ENCODE results near the gene KMT2B. TPM values are rescaled to one million over a fixed set of nuclear protein-coding genes. Genes with fewer than 3 reads are reported as not detected.
A peak's percentile ranks its signal among the peaks of the same experiment; 100 is the strongest.

Gene KMT2B
- total RNA-seq, 3 donors from 2014 or later = 14.2 to 16.2 (median 16.1) TPM

- intact Hi-C loops (cut with DNase I; ENCODE audit: low total_unique reads) = no loop called here
- H3K4me1 ChIP-seq = peaks cover 2 to 8% of the 10 kb centered on the region in 2 donors
- DNase-seq (ENCODE audit: low spot score in 2 of 2) = no peak
- peak overlapping the region; percentile 98 for H3K27ac ChIP-seq
- no peaks in the 10 kb centered on the region for H3K27me3 ChIP-seq
- H3K9me3 ChIP-seq = no peaks in the 10 kb centered on the region
- H3K4me3 ChIP-seq = peak overlapping the region; percentile 76 to 92 (median 79)
- peaks cover 4% of the 10 kb centered on the region for H3K36me3 ChIP-seq
- no peak for TF ChIP-seq POLR2A (IDR thresholded peaks at IDR 0.05)
- TF ChIP-seq POLR2AphosphoS5 (IDR thresholded peaks at IDR 0.05) = no peak
- no peak for TF ChIP-seq CTCF (IDR thresholded peaks at IDR 0.05)
Observed at GRCh38 chr19:35755131-35755549, 37.3 kb downstream of the KMT2B start.

GRCh38 chr19:35755550-35756376 lies 38.0 kb downstream of the KMT2B start:
- Histone ChIP-seq H3K9me3 (no peaks in the 10 kb centered on the region), H3K4me3 (peak overlapping the region; percentile 76 to 92 (median 79)), H3K27me3 (no peaks in the 10 kb centered on the region), H3K4me1 (peaks cover 0 to 8% of the 10 kb centered on the region in 2 donors), H3K27ac (peak overlapping the region; percentile 98), H3K36me3 (peaks cover 4% of the 10 kb centered on the region)
- TF ChIP-seq POLR2A (IDR thresholded peaks at IDR 0.05) (no peak), CTCF (IDR thresholded peaks at IDR 0.05) (no peak), POLR2AphosphoS5 (IDR thresholded peaks at IDR 0.05) (peak; percentile 14 to 55 (median 44))
- intact Hi-C loops (cut with DNase I; ENCODE audit: low total_unique reads) = no loop called here
- peak; percentile 60 to 80 for DNase-seq (ENCODE audit: low spot score in 2 of 2)

GRCh38 chr19:35756377-35757230 lies 38.8 kb downstream of the KMT2B start, which contains the start of gene HSPB6:
Gene HSPB6 (minus strand): TSS chr19:35757029. CDS start chr19:35757008, 21 bp downstream.
- intact Hi-C loops (cut with DNase I; ENCODE audit: low total_unique reads) = no loop called here
- Histone ChIP-seq H3K36me3 (peaks cover 4% of the 10 kb centered on the region), H3K9me3 (no peaks in the 10 kb centered on the region), H3K27ac (peak within 1 kb of the TSS; percentile 98), H3K4me1 (peaks cover 0 to 8% of the 10 kb centered on the region in 2 donors), H3K27me3 (no peaks in the 10 kb centered on the region), H3K4me3 (peak within 1 kb of the TSS; percentile 76 to 92 (median 79))
- DNase-seq (ENCODE audit: low spot score in 2 of 2) = no peak
- peak; percentile 35 for TF ChIP-seq POLR2A (IDR thresholded peaks at IDR 0.05)
- peak in 2 of 3 donors; percentile 53 to 55 for TF ChIP-seq POLR2AphosphoS5 (IDR thresholded peaks at IDR 0.05)
- no peak for TF ChIP-seq CTCF (IDR thresholded peaks at IDR 0.05)

GRCh38 chr19:35757231-35757748 lies 39.5 kb downstream of the KMT2B start:
- no peaks in the 10 kb centered on the region for H3K27me3 ChIP-seq
- peaks cover 7% of the 10 kb centered on the region for H3K36me3 ChIP-seq
- peak in 1 of 2 donors; percentile 72 for DNase-seq (ENCODE audit: low spot score in 2 of 2)
- peak overlapping the region; percentile 98 for H3K27ac ChIP-seq
- H3K9me3 ChIP-seq = no peaks in the 10 kb centered on the region
- no peak for TF ChIP-seq POLR2A (IDR thresholded peaks at IDR 0.05)
- TF ChIP-seq POLR2AphosphoS5 (IDR thresholded peaks at IDR 0.05) = peak in 2 of 3 donors; percentile 23 to 64
- peak overlapping the region; percentile 76 to 92 (median 79) for H3K4me3 ChIP-seq
- intact Hi-C loops (cut with DNase I; ENCODE audit: low total_unique reads) = no loop called here
- peaks cover 0 to 8% of the 10 kb centered on the region in 2 donors for H3K4me1 ChIP-seq

All from breast epithelium (tissue), 4 donors.